Measurements from ENCODE around the gene CD19. TPM values are rescaled to one million over a fixed set of nuclear protein-coding genes. Genes with fewer than 3 reads are reported as not detected.

CD19 gene
- total RNA-seq, 2 experiments from 2014 or later = 131 to 139 TPM

DNA sequence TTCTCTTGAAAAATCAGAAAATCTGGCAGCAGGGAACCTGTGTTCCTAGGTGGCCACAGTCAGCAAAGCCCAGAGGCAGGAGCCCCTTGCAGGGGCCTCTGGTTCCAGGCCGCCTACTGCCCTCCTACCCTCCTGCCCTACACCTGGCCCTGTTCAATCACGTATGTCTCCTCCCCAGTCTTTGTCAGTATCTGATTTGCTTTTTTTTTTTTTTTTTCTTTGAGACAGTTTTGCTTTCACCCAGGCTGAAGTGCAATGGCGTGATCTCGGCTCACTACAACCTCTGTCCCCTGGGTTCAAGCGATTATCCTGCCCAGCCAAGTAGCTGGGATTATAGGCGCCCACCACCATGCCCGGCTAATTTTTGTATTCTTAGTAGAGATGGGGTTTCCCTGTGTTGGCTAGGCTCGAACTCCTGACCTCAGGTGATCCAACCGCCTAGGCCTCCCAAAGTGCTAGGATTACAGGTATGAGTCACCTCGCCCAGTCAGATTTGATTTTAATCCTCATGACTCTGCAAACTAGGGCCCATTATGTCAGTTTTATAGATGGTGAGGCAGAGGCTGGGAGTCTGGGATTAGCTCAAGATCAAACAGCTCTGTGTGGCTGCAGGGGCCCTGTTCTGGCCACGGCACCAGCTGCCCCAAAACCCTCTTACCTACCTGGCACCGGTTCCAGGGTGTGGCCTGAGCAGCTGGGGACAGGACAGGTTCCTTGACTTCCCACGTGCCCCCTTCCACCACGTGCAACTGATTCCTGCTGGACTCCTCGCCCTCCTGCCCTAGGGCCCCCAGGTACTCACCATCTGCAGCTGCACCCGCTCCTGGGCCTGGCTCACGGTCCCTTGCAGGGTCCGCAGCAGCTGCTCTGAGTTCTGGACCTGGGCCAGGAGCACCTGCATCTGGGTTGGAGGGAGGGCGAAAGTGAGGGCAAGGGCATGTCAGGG lies 21.4 kb upstream of the CD19 start:
- Histone ChIP-seq H3K4me3 (ENCODE audit: low read depth, low read length, poor library complexity, severe bottlenecking) (peak overlapping the region; percentile 4), H4K20me1 (ENCODE audit: insufficient read depth, low read length) (no peaks in the 10 kb centered on the region), H3K9me2 (ENCODE audit: insufficient read depth, low read length) (no peaks in the 10 kb centered on the region), H3K36me3 (ENCODE audit: insufficient read depth, low read length) (peaks cover 96% of the 10 kb centered on the region), H3K79me2 (ENCODE audit: insufficient read depth, low read depth, low read length) (no peaks in the 10 kb centered on the region), H3K4me2 (ENCODE audit: low read length) (peak overlapping the region; percentile 53), H3K4me1 (ENCODE audit: insufficient read depth, low read length, poor library complexity, severe bottlenecking) (peaks cover 28% of the 10 kb centered on the region), H2AFZ (ENCODE audit: low read length) (no peak overlapping the region), H3K27ac (ENCODE audit: low read depth, low read length, poor library complexity, severe bottlenecking) (peak overlapping the region; percentile 79), H3K9me3 (ENCODE audit: low read length) (no peaks in the 10 kb centered on the region)
- DNase-seq (ENCODE audit: low spot score) = peak; percentile 71
- intact Hi-C loops (cut with micrococcal nuclease; ENCODE audit: unreplicated experiment) = loop anchor here (2.0 kb wide), 1 partner anchor 14 kb away; the partner anchor contains the start of gene RABEP2
- ChIA-PET CTCF (ENCODE audit: unreplicated experiment) (interaction anchor here (1.4 to 3.0 kb wide), 2 partner anchors 13 to 35 kb away, joined by 3 to 15 read pairs; no protein-coding TSS in a partner anchor), POLR2A (interaction anchor here (0.6 to 1.7 kb wide), 5 partner anchors 13 to 445 kb away, joined by 3 to 9 read pairs (median 3); no protein-coding TSS in a partner anchor)
- no TSS peak for BruUV-seq (replicated peaks)
- no peak for TF ChIP-seq EZH2phosphoT487 (IDR thresholded peaks at IDR 0.05; ENCODE audit: borderline replicate concordance, low read depth, low read length)
- TF ChIP-seq, protein P1, sequence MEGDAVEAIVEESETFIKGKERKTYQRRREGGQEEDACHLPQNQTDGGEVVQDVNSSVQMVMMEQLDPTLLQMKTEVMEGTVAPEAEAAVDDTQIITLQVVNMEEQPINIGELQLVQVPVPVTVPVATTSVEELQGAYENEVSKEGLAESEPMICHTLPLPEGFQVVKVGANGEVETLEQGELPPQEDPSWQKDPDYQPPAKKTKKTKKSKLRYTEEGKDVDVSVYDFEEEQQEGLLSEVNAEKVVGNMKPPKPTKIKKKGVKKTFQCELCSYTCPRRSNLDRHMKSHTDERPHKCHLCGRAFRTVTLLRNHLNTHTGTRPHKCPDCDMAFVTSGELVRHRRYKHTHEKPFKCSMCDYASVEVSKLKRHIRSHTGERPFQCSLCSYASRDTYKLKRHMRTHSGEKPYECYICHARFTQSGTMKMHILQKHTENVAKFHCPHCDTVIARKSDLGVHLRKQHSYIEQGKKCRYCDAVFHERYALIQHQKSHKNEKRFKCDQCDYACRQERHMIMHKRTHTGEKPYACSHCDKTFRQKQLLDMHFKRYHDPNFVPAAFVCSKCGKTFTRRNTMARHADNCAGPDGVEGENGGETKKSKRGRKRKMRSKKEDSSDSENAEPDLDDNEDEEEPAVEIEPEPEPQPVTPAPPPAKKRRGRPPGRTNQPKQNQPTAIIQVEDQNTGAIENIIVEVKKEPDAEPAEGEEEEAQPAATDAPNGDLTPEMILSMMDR (conservative IDR thresholded peaks at IDR 0.05; ENCODE audit: low read length) = no peak

DNA sequence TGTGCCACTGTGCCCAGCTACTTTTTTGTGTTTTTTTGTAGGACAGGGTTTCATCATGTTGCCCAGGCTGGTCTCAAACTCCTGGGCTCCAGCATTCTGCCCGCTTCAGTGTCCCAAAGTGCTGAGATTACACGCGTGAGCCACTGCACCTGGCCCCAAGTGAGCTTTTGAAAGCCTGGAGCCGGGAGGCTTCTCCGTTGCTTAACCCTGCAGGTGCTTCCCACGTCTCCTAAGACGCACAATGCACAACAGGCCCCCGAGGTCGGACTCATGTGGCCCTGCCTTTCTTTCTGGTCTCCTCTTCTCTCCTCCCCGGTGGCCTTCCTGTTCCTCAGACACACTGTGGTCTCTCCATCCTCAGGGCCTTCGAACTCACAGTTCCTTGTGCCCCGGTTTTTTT lies 19.2 kb upstream of the CD19 start:
- no TSS peak for BruUV-seq (replicated peaks)

More for the DNA sequence above, 19.2 kb upstream of the CD19 start:
- Histone ChIP-seq H2AFZ (ENCODE audit: low read length) (no peak overlapping the region), H3K79me2 (ENCODE audit: insufficient read depth, low read depth, low read length) (no peaks in the 10 kb centered on the region), H3K9me2 (ENCODE audit: insufficient read depth, low read length) (no peaks in the 10 kb centered on the region), H3K36me3 (ENCODE audit: insufficient read depth, low read length) (peaks cover 96% of the 10 kb centered on the region), H4K20me1 (ENCODE audit: insufficient read depth, low read length) (no peaks in the 10 kb centered on the region), H3K4me2 (ENCODE audit: low read length) (no peak overlapping the region), H3K27ac (ENCODE audit: low read depth, low read length, poor library complexity, severe bottlenecking) (peak overlapping the region; percentile 79), H3K9me3 (ENCODE audit: low read length) (no peaks in the 10 kb centered on the region), H3K4me1 (ENCODE audit: insufficient read depth, low read length, poor library complexity, severe bottlenecking) (peaks cover 28% of the 10 kb centered on the region), H3K4me3 (ENCODE audit: low read depth, low read length, poor library complexity, severe bottlenecking) (no peak overlapping the region)
- intact Hi-C loops (cut with micrococcal nuclease; ENCODE audit: unreplicated experiment) = loop anchor here (1.0 kb wide), 1 partner anchor 33 kb away; no protein-coding TSS in a partner anchor
- CTCF ChIA-PET (ENCODE audit: unreplicated experiment) = interaction anchor here (1.2 to 3.0 kb wide), 2 partner anchors 11 to 32 kb away, joined by 3 to 15 read pairs; no protein-coding TSS in a partner anchor
- POLR2A ChIA-PET = interaction anchor here (0.6 to 2.1 kb wide), 4 partner anchors 10 to 32 kb away, joined by 3 to 6 read pairs (median 4); no protein-coding TSS in a partner anchor
- DNase-seq (ENCODE audit: low spot score) = no peak
- TF ChIP-seq, protein P1 (conservative IDR thresholded peaks at IDR 0.05; ENCODE audit: low read length) = no peak
- TF ChIP-seq EZH2phosphoT487 (IDR thresholded peaks at IDR 0.05; ENCODE audit: borderline replicate concordance, low read depth, low read length) = no peak
